Measurements from ENCODE around the gene A3GALT2. TPM values are rescaled to one million over a fixed set of nuclear protein-coding genes. Genes with fewer than 3 reads are reported as not detected.

A3GALT2 gene
- total and polyA plus RNA-seq, 9 of the 15 experiments (the other 6 are each of a cell fraction or from before 2014, with no cell fraction given): not detected

DNA sequence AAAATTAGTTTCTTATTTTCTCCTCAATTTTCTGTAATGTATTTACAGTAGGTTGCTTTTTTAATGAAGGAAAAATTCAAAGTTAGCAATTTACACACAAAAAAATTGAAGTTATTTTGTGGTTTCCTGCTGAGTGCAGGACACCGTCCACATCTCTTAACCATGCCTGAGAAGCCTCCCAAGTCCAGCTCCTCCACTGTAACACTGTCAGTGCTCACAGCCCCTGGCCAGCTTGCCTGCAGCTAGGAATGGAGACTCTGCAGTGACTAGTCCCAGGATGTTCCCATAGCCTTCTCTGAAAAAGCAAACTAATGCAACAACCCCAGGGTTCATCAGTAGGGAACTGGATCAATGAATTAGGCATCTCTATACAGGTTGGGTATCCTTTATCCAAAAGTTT, 3.5 kb downstream of the A3GALT2 start (continued):
- TF ChIP-seq GTF2B (IDR thresholded peaks at IDR 0.05; ENCODE audit: extremely low read depth, insufficient read length): no peak

- no peak for FAIRE-seq
- Histone ChIP-seq H3K27me3 (ENCODE audit: control insufficient read depth in 2 of 2, insufficient read depth in 2 of 2, low read length in 2 of 2) (peaks cover 45 to 84% of the 10 kb centered on the region in 2 experiments), H4K20me1 (replicated peaks; ENCODE audit: control insufficient read depth, insufficient read depth, low read length) (peaks cover 17% of the 10 kb centered on the region), H3K36me3 (ENCODE audit: control insufficient read depth, insufficient read depth, low read length) (no peaks in the 10 kb centered on the region), H2AFZ (ENCODE audit: low read depth, low read length) (no peak overlapping the region), H3K4me2 (ENCODE audit: insufficient read depth, low read length) (no peak overlapping the region), H3K9ac (ENCODE audit: insufficient read depth in 1 of 2, low read depth in 2 of 2, low read length in 2 of 2) (no peak overlapping the region), H3K4me1 (replicated peaks in 1 of 2; ENCODE audit: control insufficient read depth in 2 of 2, insufficient read depth in 2 of 2, low read length in 2 of 2) (no peaks in the 10 kb centered on the region), H3K9me1 (ENCODE audit: control insufficient read depth, insufficient read depth, low read length) (no peaks in the 10 kb centered on the region), H3K4me3 (no peak overlapping the region), H3K9me3 (replicated peaks; ENCODE audit: control insufficient read depth, insufficient read depth, low read depth, low read length) (no peaks in the 10 kb centered on the region), H3K27ac (ENCODE audit: extremely low read depth, low read depth, low read length) (no peak overlapping the region), H3K79me2 (ENCODE audit: control insufficient read depth, insufficient read depth, low read length) (no peaks in the 10 kb centered on the region)
- BruUV-seq (replicated peaks): no TSS peak
- ATAC-seq: no peak
- intact Hi-C loops (cut with micrococcal nuclease) (no loop called here), in situ Hi-C loops (cut with MboI) (no loop called here)
- CTCF ChIA-PET (ENCODE audit: low intra/inter-chr PET ratio): no interaction called here
- POLR2A ChIA-PET: interaction anchor here (0.6 kb wide), 1 partner anchor 740 kb away, joined by 3 read pairs; no protein-coding TSS in a partner anchor
- WGBS (ENCODE audit: insufficient coverage, low coverage, missing lambda C conversion rate): 0% methylated on average over 2 of the region's 2 CpGs
- DNase-seq (ENCODE audit: extremely low read depth in 1 of 4, low spot score in 3 of 4): no peak
- no peak for TF ChIP-seq LEF1 (IDR thresholded peaks at IDR 0.05)
- no peak for TF ChIP-seq PRDM10 (IDR thresholded peaks at IDR 0.05; ENCODE audit: partially characterized antibody)
- TF ChIP-seq, protein P1, sequence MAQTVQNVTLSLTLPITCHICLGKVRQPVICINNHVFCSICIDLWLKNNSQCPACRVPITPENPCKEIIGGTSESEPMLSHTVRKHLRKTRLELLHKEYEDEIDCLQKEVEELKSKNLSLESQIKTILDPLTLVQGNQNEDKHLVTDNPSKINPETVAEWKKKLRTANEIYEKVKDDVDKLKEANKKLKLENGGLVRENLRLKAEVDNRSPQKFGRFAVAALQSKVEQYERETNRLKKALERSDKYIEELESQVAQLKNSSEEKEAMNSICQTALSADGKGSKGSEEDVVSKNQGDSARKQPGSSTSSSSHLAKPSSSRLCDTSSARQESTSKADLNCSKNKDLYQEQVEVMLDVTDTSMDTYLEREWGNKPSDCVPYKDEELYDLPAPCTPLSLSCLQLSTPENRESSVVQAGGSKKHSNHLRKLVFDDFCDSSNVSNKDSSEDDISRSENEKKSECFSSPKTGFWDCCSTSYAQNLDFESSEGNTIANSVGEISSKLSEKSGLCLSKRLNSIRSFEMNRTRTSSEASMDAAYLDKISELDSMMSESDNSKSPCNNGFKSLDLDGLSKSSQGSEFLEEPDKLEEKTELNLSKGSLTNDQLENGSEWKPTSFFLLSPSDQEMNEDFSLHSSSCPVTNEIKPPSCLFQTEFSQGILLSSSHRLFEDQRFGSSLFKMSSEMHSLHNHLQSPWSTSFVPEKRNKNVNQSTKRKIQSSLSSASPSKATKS (CRISPR knock-in tag; IDR thresholded peaks at IDR 0.05): no peak
- TF ChIP-seq BHLHE40 (IDR thresholded peaks at IDR 0.05; ENCODE audit: low read length): no peak
- TF ChIP-seq SMARCC2 (IDR thresholded peaks at IDR 0.05; ENCODE audit: low read depth): no peak
- TF ChIP-seq STAT5A (IDR thresholded peaks at IDR 0.05; ENCODE audit: borderline replicate concordance, low read length): no peak
- TF ChIP-seq HOXB6 (CRISPR knock-in tag; IDR thresholded peaks at IDR 0.05; ENCODE audit: borderline replicate concordance): no peak
Measured at GRCh38 chr1:33316601-33317000, 4.3 kb downstream of the A3GALT2 start.
